ENCODE results near the gene CPNE9. TPM values are rescaled to one million over a fixed set of nuclear protein-coding genes. Genes with fewer than 3 reads are reported as not detected.

The CPNE9 gene
- total RNA-seq, 1 experiment from 2014 or later, result not detected

- DNase-seq (ENCODE audit: low read depth in 1 of 2, low spot score in 2 of 2), result no peak
- Histone ChIP-seq H3K4me3 (no peak overlapping the region), H3K36me3 (peaks cover 30% of the 10 kb centered on the region), H3K4me1 (replicated peaks) (no peaks in the 10 kb centered on the region), H3K27ac (no peak overlapping the region), H3K9me3 (replicated peaks) (no peaks in the 10 kb centered on the region), H3K27me3 (replicated peaks) (no peaks in the 10 kb centered on the region)
Measured at GRCh38 chr3:9692416-9692815, 11.2 kb upstream of the CPNE9 start.

DNA sequence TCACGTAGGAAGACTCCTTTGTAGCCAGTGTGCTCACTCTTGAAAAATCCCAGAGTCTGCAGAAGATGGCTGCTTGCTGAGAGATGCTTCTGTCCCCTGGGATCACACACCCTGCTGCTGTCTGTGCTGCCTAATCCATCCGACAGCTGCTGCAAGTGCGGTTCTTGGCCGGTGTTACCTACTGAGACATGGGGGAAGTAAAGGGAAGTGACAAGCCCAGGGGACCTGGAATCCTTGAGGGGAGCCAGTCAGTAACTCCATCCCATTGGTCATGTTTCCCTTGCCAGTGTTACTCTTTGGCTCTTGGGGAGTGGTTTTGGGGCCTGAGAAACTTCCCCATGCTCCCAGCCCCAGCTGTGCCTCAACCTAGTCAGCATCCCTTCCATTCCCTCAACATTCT lies 8.3 kb upstream of the CPNE9 start:
- Histone ChIP-seq H3K27me3 (replicated peaks) (no peaks in the 10 kb centered on the region), H3K9me3 (replicated peaks) (no peaks in the 10 kb centered on the region), H3K4me1 (replicated peaks) (no peaks in the 10 kb centered on the region), H3K36me3 (peaks cover 24% of the 10 kb centered on the region), H3K4me3 (no peak overlapping the region), H3K27ac (no peak overlapping the region)
- DNase-seq (ENCODE audit: low read depth in 1 of 2, low spot score in 2 of 2), result no peak

GRCh38 chr3:9695746-9696145 lies 7.9 kb upstream of the CPNE9 start:
- DNase-seq (ENCODE audit: low read depth in 1 of 2, low spot score in 2 of 2), result no peak
- no peaks in the 10 kb centered on the region for H3K27me3 ChIP-seq (replicated peaks)
- no peak overlapping the region for H3K27ac ChIP-seq
- H3K4me1 ChIP-seq (replicated peaks), result no peaks in the 10 kb centered on the region
- H3K36me3 ChIP-seq, result peaks cover 21% of the 10 kb centered on the region
- no peak overlapping the region for H3K4me3 ChIP-seq
- no peaks in the 10 kb centered on the region for H3K9me3 ChIP-seq (replicated peaks)

DNA sequence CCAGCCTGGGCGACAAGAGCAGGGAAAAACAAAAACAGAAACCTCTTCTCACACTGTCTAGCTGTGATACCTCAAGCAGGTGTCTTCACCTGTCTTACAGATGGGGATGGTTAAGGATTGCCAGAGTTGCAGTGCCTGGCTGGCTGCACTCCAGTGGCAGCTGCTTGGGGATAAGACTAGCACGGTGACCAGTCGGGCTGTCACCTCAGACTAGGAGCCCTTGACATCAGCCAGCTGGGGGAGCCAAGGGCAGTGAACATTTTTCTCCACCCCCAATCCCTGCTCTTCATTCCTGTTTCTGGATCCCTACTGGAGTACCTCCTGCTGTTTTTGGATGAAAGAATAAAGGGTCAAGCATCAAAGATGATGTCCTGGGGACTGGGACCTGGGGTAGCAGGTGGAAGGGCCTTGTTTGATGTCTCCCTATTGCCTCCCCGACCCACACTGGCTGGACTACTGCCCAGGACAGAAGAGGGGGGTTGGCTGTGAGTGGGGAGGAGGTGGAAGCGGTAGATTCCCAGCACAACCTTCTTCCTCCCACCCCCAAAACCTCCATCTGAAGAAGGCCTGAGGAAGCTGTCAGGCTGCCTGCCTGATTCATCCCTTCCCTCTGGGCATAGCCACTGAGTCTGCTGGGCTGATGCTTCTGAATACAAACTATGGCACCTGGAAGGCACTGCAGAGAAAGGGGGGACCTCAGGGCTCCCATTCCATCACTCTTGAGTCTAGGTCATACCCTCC lies 7.0 kb upstream of the CPNE9 start:
- Histone ChIP-seq H3K9me3 (replicated peaks) (no peaks in the 10 kb centered on the region), H3K27ac (no peak overlapping the region), H3K4me3 (no peak overlapping the region), H3K27me3 (replicated peaks) (no peaks in the 10 kb centered on the region), H3K36me3 (peaks cover 16% of the 10 kb centered on the region), H3K4me1 (replicated peaks) (no peaks in the 10 kb centered on the region)
- no peak for DNase-seq (ENCODE audit: low read depth in 1 of 2, low spot score in 2 of 2)

DNA sequence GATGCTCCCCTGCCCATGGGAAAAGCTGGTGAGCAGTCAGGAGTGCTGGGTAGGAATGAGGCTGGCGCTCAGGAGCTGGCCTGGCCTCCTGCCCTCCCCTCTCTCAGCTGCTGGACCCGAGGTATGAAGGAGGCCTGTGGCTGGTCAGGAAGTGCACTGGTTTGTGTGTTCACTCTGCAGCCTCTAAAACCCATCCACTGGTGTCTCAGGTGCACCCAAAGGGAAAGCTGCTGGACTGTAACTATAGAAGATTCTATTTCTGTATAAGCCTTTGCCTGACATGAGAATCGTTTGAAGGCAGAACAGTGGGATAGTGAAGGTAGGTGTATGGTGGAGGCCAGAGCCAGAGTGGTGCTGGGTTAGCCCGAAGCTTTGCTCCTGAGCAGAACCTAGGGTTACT lies 5.7 kb upstream of the CPNE9 start:
- H3K27ac ChIP-seq, result no peak overlapping the region
- no peaks in the 10 kb centered on the region for H3K9me3 ChIP-seq (replicated peaks)
- DNase-seq (ENCODE audit: low read depth in 1 of 2, low spot score in 2 of 2), result no peak
- H3K4me1 ChIP-seq (replicated peaks), result no peaks in the 10 kb centered on the region
- peaks cover 12% of the 10 kb centered on the region for H3K36me3 ChIP-seq
- no peaks in the 10 kb centered on the region for H3K27me3 ChIP-seq (replicated peaks)
- H3K4me3 ChIP-seq, result no peak overlapping the region

DNA sequence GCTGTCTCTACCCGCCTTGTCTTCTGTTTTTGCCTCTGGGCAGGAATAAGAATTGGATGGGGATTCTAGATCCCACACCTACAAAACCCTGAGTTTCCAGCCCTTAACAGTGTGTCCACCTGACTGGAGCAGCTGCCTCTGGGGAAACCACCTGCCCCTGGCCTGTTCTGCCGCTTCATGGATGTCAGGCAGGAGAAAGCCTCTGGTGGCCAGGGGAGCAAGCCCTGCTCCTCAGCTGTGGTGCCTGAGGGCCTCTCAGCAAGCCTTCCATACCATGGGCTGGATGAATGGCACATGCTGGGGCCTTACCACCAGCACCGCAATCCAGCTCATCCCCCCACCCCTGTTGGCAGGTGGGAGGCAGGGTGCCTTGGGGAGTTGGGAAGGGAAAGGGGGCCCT lies 5.3 kb upstream of the CPNE9 start:
- H3K27me3 ChIP-seq (replicated peaks), result 0 out of 2 replicates have a peak, but pooled peaks cover 1% of the 10 kb centered on the region
- H3K9me3 ChIP-seq (replicated peaks), result no peaks in the 10 kb centered on the region
- H3K27ac ChIP-seq, result no peak overlapping the region
- no peak overlapping the region for H3K4me3 ChIP-seq
- DNase-seq (ENCODE audit: low read depth in 1 of 2, low spot score in 2 of 2), result no peak
- no peaks in the 10 kb centered on the region for H3K4me1 ChIP-seq (replicated peaks)
- H3K36me3 ChIP-seq, result peaks cover 8% of the 10 kb centered on the region

- Histone ChIP-seq H3K4me3 (no peak overlapping the region), H3K9me3 (replicated peaks) (no peaks in the 10 kb centered on the region), H3K27me3 (replicated peaks) (peaks cover 16% of the 10 kb centered on the region), H3K4me1 (replicated peaks) (peaks cover 8% of the 10 kb centered on the region), H3K27ac (no peak overlapping the region), H3K36me3 (0 out of 2 replicates have a peak, but pooled peaks cover 4% of the 10 kb centered on the region)
- no peak for DNase-seq (ENCODE audit: low read depth in 1 of 2, low spot score in 2 of 2)
Measured at GRCh38 chr3:9700536-9700935, 3.1 kb upstream of the CPNE9 start.

GRCh38 chr3:9701006-9701405 lies 2.6 kb upstream of the CPNE9 start:
- Histone ChIP-seq H3K27ac (no peak overlapping the region), H3K4me3 (no peak overlapping the region), H3K4me1 (replicated peaks) (peaks cover 8% of the 10 kb centered on the region), H3K27me3 (replicated peaks) (peaks cover 16% of the 10 kb centered on the region), H3K9me3 (replicated peaks) (no peaks in the 10 kb centered on the region), H3K36me3 (0 out of 2 replicates have a peak, but pooled peaks cover 4% of the 10 kb centered on the region)
- DNase-seq (ENCODE audit: low read depth in 1 of 2, low spot score in 2 of 2), result no peak

- peaks cover 8% of the 10 kb centered on the region for H3K4me1 ChIP-seq (replicated peaks)
- H3K36me3 ChIP-seq, result 0 out of 2 replicates have a peak, but pooled peaks cover 4% of the 10 kb centered on the region
- no peaks in the 10 kb centered on the region for H3K9me3 ChIP-seq (replicated peaks)
- peaks cover 16% of the 10 kb centered on the region for H3K27me3 ChIP-seq (replicated peaks)
- no peak overlapping the region for H3K27ac ChIP-seq
- DNase-seq (ENCODE audit: low read depth in 1 of 2, low spot score in 2 of 2), result no peak
- no peak overlapping the region for H3K4me3 ChIP-seq
Measured at GRCh38 chr3:9701711-9702110, 1.9 kb upstream of the CPNE9 start.

GRCh38 chr3:9703240-9703639 lies 393 bp upstream of the CPNE9 start:
- Histone ChIP-seq H3K27ac (no peak overlapping the region), H3K4me3 (no peak overlapping the region), H3K36me3 (no peaks in the 10 kb centered on the region), H3K9me3 (replicated peaks) (no peaks in the 10 kb centered on the region), H3K27me3 (replicated peaks) (peaks cover 16% of the 10 kb centered on the region), H3K4me1 (replicated peaks) (peaks cover 8% of the 10 kb centered on the region)
- no peak for DNase-seq (ENCODE audit: low read depth in 1 of 2, low spot score in 2 of 2)

- Histone ChIP-seq H3K27me3 (replicated peaks) (peaks cover 16% of the 10 kb centered on the region), H3K4me1 (replicated peaks) (peaks cover 8% of the 10 kb centered on the region), H3K27ac (no peak overlapping the region), H3K9me3 (replicated peaks) (no peaks in the 10 kb centered on the region), H3K4me3 (no peak overlapping the region), H3K36me3 (no peaks in the 10 kb centered on the region)
- peak; percentile 18 to 45 for DNase-seq (ENCODE audit: low read depth in 1 of 2, low spot score in 2 of 2)
Measured at GRCh38 chr3:9704347-9705322, 1.0 kb downstream of the CPNE9 start.

DNA sequence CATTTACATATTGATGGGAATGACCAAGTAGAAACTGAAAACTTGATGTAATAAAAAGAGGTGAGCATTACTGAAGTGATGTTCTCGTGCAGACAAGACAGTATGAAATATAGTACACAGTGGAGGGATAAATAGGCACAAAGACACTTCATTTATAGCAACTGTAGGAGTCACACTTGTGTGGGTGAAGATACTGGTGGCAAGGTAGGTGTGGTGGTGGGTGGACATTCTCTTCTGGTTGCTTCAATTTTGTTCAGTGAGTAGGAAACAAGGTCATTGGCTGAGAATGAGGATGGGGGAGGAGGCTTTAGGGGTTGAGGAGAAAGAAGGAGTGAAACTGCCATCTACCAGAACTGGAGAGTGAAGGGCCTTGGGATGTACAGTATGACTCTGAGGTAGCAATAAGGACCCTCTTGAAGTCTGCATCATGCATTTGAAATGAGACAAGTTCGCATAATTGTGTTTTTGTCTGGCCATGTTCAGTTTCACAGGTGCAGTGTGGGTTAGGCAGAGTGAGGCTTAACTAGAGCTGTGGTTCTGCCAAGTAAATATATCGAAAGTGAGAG lies 6.6 kb downstream of the CPNE9 start:
- Histone ChIP-seq H3K36me3 (no peaks in the 10 kb centered on the region), H3K9me3 (replicated peaks) (no peaks in the 10 kb centered on the region), H3K4me1 (replicated peaks) (no peaks in the 10 kb centered on the region), H3K4me3 (no peak overlapping the region), H3K27ac (no peak overlapping the region), H3K27me3 (replicated peaks) (peaks cover 5% of the 10 kb centered on the region)
- no peak for DNase-seq (ENCODE audit: low read depth in 1 of 2, low spot score in 2 of 2)

DNA sequence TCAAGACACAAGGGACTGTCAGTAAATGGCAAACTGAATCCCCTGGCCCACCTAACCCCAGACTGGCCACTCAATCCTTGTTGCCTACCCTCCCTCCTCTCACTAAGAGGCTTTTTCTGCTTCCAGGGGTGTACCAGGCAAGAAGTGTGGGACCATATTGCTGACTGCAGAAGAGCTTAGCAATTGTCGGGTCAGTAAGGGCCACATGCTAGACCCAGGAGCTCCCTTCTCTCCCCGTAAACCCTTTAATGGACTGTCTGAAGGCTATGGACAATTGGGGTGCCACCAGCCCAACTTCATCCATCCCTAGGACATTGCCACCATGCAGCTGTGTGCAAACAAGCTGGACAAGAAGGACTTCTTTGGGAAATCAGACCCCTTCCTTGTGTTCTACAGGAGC lies 8.8 kb downstream of the CPNE9 start:
- no peak overlapping the region for H3K27ac ChIP-seq
- H3K36me3 ChIP-seq, result no peaks in the 10 kb centered on the region
- 0 out of 2 replicates have a peak, but pooled peaks cover 2% of the 10 kb centered on the region for H3K4me1 ChIP-seq (replicated peaks)
- no peak overlapping the region for H3K4me3 ChIP-seq
- no peak for DNase-seq (ENCODE audit: low read depth in 1 of 2, low spot score in 2 of 2)
- no peaks in the 10 kb centered on the region for H3K9me3 ChIP-seq (replicated peaks)
- peaks cover 5% of the 10 kb centered on the region for H3K27me3 ChIP-seq (replicated peaks)

GRCh38 chr3:9713142-9713541 lies 9.5 kb downstream of the CPNE9 start:
- no peak for DNase-seq (ENCODE audit: low read depth in 1 of 2, low spot score in 2 of 2)
- Histone ChIP-seq H3K4me1 (replicated peaks) (0 out of 2 replicates have a peak, but pooled peaks cover 2% of the 10 kb centered on the region), H3K27me3 (replicated peaks) (peaks cover 5% of the 10 kb centered on the region), H3K36me3 (no peaks in the 10 kb centered on the region), H3K4me3 (no peak overlapping the region), H3K9me3 (replicated peaks) (no peaks in the 10 kb centered on the region), H3K27ac (no peak overlapping the region)

Data from SJSA1 (cell line).